Peyer's patch (tissue), 4 donors: ENCODE measurements around the gene AXDND1.

Source experiments
- CTCF ChIP-seq, 6 experiments: fragments of 450-650 bp in 4 of 6; fragments of 200-600 bp in 2 of 6; sonication (generic) in 1 of 6; IDR thresholded peaks; one replicate each; pipeline ENCODE4 v1.5.1; 2017 to 2019; ENCODE audit warnings: antibody characterized with exemption in 6 of 6, mild to moderate bottlenecking in 3 of 6, moderate library complexity in 1 of 6
- POLR2A ChIP-seq, 2 donors: fragments of 450-650 bp; IDR thresholded peaks; one replicate each; pipeline ENCODE4 v1.5.1; 2017; ENCODE audit warnings: antibody characterized with exemption in 2 of 2, mild to moderate bottlenecking in 2 of 2, moderate library complexity in 2 of 2

GRCh38 chr1:179530352-179530751 lies 164.6 kb downstream of the AXDND1 start:
- TF ChIP-seq CTCF (IDR thresholded peaks at IDR 0.05), result no peak
- no peak for TF ChIP-seq POLR2A (IDR thresholded peaks at IDR 0.05)
